ENCODE results near the gene NGEF.

DNA sequence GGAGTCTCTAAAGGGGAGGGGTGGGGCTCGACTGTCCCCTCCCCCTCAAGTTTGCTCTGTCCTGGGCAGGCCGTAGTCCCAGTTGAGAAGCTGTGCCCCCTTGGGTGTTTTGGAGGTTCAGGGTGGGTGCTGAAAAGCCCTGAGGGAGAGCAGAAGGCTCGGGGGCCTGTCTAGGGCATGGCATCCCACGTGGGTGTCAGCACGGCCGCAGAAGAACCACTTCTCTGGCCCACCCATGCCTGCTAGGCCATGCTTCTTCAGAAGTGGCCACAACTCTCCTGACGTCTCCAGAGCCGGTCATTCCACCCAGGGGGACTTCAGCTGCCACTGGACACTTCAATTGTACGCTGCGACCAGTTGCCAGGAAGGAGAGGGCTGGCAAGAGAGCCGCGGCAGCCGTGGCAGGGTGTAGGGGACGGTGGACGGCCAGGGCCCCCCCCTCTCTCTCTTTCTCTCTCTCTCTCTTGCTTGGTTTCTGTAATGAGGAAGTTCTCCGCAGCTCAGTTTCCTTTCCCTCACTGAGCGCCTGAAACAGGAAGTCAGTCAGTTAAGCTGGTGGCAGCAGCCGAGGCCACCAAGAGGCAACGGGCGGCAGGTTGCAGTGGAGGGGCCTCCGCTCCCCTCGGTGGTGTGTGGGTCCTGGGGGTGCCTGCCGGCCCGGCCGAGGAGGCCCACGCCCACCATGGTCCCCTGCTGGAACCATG lies 46.9 kb upstream of the NGEF start, which contains the start of gene INPP5D:
- TF ChIP-seq CTCF (conservative IDR thresholded peaks at IDR 0.05 in 1 of 2, IDR thresholded peaks at IDR 0.05 in 1 of 2; ENCODE audit: low read depth in 1 of 2, low read length in 2 of 2) (no peak), EZH2 (IDR thresholded peaks at IDR 0.05; ENCODE audit: low read length, missing control alignments) (no peak)

All from fibroblast of lung (primary cell).